Right atrium auricular region (tissue), 2 donors: Measurements from ENCODE around the gene LYRM7. TPM values are rescaled to one million over a fixed set of nuclear protein-coding genes. Genes with fewer than 3 reads are reported as not detected.
"Not testable (repeated sequence)": the region's sequence is repeated elsewhere in the genome, so short reads cannot be mapped to it uniquely, and the experiment has no call there.

Experiments used
- DNase-seq: peaks from one replicate; pipeline ENCODE4 v3.0.0-alpha.2; 2019; ENCODE audit warnings: low spot score
- H3K27ac ChIP-seq, 2 donors: fragments of 200-600 bp; sonication (generic); 1 replicate in 1 of 2; 2 replicates in 1 of 2; pipeline ENCODE4 v1.5.1; 2016 to 2019
- H3K27me3 ChIP-seq, 2 donors: fragments of 200-600 bp; sonication (generic); one replicate each; pipeline versions ENCODE4 v1.5.1 to v1.6.0; 2017 to 2019
- H3K36me3 ChIP-seq: fragments of 200-600 bp; sonication (generic); one replicate; pipeline ENCODE4 v1.5.1; 2016
- H3K4me1 ChIP-seq, 2 donors: fragments of 200-600 bp; sonication (generic); one replicate each; pipeline versions ENCODE4 v1.5.1 to v1.6.0; 2017 to 2019
- H3K4me3 ChIP-seq, 2 donors: fragments of 200-600 bp; sonication (generic); 1 replicate in 1 of 2; 2 replicates in 1 of 2; pipeline ENCODE4 v1.5.1; 2017 to 2019; ENCODE audit warnings: mild to moderate bottlenecking in 1 of 2, moderate library complexity in 1 of 2
- H3K9me3 ChIP-seq, 2 donors: fragments of 200-600 bp; sonication (generic); one replicate each; pipeline ENCODE4 v1.5.1; 2019
- total RNA-seq, 2 donors: library from RNA; depleted of rRNA; stranded (reverse); fragments of >200 nt; gene quantifications; one replicate each; pipeline ENCODE4 v1.1.0, GENCODE V29; 2016
- TF ChIP-seq, protein P1 (sequence below), 2 donors: fragments of 200-600 bp; sonication (generic); IDR thresholded peaks; one replicate each; pipeline ENCODE4 v1.5.1; 2019; ENCODE audit warnings: antibody characterized with exemption in 2 of 2

LYRM7 gene
- total RNA-seq, 2 donors from 2014 or later = 7.5 to 30.7 TPM

DNA sequence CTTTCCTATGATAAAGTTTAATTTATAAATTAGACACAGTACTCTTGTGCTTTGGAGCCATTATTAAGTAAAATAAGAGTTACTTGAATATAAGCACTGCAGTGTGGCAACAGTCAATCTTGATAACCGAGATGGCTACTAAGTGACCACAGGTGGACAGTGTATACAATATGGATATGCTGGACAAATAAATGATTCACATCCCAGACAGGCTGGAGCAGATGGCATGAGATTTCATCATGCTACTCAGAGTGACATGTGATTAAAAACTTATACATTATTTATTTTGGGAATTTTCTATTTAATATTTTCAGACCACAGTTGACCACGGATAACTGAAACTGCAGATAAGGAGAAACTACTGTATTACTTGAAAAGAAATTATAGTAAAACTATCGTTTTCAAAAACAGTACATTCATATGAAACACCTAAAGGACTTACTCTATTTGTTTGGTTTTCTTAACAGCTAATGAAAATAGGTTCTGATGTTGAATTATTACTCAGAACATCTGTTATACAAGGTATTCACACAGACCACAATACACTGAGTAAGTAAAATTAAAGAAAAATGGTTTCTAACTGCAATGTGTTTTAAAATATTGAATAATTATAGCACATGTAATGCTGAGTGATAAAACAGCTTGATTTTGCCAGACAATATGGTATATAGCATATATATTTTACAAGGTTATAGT, 16.0 kb downstream of the LYRM7 start:
- Histone ChIP-seq H3K36me3 (peaks cover 7% of the 10 kb centered on the region), H3K4me1 (no peaks in the 10 kb centered on the region), H3K27me3 (no peaks in the 10 kb centered on the region), H3K4me3 (no peak overlapping the region), H3K9me3 (no peaks in the 10 kb centered on the region), H3K27ac (no peak overlapping the region)
- TF ChIP-seq, protein P1, sequence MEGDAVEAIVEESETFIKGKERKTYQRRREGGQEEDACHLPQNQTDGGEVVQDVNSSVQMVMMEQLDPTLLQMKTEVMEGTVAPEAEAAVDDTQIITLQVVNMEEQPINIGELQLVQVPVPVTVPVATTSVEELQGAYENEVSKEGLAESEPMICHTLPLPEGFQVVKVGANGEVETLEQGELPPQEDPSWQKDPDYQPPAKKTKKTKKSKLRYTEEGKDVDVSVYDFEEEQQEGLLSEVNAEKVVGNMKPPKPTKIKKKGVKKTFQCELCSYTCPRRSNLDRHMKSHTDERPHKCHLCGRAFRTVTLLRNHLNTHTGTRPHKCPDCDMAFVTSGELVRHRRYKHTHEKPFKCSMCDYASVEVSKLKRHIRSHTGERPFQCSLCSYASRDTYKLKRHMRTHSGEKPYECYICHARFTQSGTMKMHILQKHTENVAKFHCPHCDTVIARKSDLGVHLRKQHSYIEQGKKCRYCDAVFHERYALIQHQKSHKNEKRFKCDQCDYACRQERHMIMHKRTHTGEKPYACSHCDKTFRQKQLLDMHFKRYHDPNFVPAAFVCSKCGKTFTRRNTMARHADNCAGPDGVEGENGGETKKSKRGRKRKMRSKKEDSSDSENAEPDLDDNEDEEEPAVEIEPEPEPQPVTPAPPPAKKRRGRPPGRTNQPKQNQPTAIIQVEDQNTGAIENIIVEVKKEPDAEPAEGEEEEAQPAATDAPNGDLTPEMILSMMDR (IDR thresholded peaks at IDR 0.05) = no peak
- no peak for DNase-seq

DNA sequence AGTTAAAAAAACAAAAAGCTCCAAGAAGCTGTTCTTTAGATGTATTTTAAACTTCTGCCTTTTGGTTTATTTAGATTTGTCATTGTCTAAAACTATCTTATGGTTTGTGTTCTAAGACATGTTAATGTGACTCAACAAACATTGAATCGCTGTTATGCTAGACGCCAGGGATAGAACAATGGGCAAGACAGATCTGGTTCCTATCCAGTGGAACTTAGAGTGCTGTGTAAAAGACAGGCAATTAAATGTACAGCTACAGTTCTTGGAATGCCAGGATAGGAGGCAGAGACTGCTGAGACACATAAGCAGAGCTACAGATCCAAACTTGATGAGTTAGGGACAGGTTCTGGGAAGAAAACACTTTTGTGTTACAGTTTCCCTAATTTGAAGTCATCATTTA, 22.4 kb downstream of the LYRM7 start:
- Histone ChIP-seq H3K27ac (no peak overlapping the region), H3K36me3 (peaks cover 7% of the 10 kb centered on the region), H3K4me3 (no peak overlapping the region), H3K9me3 (no peaks in the 10 kb centered on the region), H3K27me3 (no peaks in the 10 kb centered on the region), H3K4me1 (no peaks in the 10 kb centered on the region)
- TF ChIP-seq, protein P1 (IDR thresholded peaks at IDR 0.05) = no peak
- no peak for DNase-seq

DNA sequence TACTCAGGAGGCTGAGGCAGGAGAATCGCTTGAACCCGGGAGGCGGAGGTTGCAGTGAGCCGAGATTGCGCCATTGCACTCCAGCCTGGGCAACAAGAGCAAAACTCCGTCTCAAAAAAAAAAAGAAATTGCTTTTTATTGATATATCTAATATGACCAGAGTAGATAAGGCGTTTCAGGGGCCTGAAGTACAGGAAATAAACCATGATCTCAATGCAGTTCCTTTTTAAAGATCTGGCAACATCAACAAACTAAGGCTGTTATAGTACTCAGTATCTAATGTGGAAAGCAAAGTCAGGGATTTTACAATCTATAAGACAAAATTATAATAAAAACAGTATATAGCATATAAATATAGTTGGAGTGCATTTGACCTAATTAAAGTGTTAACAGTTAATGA, 23.2 kb downstream of the LYRM7 start:
- not testable (repeated sequence) for H3K36me3 ChIP-seq, H3K4me3 ChIP-seq, H3K27ac ChIP-seq, DNase-seq, H3K9me3 ChIP-seq, H3K27me3 ChIP-seq, H3K4me1 ChIP-seq

DNA sequence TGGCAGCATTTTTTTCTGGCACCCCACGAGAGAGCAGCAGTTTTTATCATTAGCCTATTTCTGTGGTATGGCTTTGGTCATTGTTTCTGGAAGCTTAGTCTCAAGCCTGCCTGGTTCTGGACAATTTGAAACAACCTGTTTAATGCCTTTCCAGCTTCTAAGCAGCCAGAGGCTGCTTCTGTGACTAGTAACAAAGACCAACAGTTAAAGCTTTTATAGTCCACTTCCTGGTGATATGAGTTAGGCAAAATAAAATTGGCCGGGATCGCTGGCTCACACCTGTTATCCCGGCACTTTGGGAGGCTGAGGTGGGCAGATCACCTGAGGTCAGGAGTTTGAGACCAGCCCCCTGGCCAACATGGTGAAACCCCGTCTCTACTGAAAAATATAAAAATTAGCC, 24.0 kb downstream of the LYRM7 start:
- no peak overlapping the region for H3K27ac ChIP-seq

DNA sequence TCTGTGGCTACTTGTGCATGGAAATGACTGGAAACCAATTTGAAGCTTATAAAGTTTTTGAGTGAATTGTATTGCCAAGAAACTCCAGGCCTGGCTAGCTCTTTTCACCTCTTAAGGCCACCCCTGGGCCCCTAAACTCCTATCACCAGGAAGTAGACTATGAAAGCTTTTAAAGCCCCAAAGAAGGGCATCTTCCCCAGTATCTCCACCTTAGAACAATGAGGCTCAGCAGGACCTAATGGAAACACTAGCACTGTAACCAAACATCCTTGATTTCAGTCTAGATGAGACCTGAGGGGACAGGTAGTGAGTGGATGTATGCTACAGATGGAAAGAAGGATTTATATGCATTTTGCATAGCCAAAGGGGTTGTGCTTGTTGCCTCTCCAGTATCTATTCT, 25.0 kb downstream of the LYRM7 start:
- no peak overlapping the region for H3K4me3 ChIP-seq
- no peaks in the 10 kb centered on the region for H3K27me3 ChIP-seq
- no peaks in the 10 kb centered on the region for H3K4me1 ChIP-seq
- DNase-seq = no peak
- no peaks in the 10 kb centered on the region for H3K36me3 ChIP-seq
- H3K27ac ChIP-seq = no peak overlapping the region
- TF ChIP-seq, protein P1 (IDR thresholded peaks at IDR 0.05) = no peak
- no peaks in the 10 kb centered on the region for H3K9me3 ChIP-seq

More for the DNA sequence above, 24.0 kb downstream of the LYRM7 start:
- no peak overlapping the region for H3K4me3 ChIP-seq
- DNase-seq = no peak
- no peaks in the 10 kb centered on the region for H3K36me3 ChIP-seq
- no peaks in the 10 kb centered on the region for H3K4me1 ChIP-seq
- no peaks in the 10 kb centered on the region for H3K9me3 ChIP-seq
- H3K27me3 ChIP-seq = no peaks in the 10 kb centered on the region
- TF ChIP-seq, protein P1 (IDR thresholded peaks at IDR 0.05) = no peak

DNA sequence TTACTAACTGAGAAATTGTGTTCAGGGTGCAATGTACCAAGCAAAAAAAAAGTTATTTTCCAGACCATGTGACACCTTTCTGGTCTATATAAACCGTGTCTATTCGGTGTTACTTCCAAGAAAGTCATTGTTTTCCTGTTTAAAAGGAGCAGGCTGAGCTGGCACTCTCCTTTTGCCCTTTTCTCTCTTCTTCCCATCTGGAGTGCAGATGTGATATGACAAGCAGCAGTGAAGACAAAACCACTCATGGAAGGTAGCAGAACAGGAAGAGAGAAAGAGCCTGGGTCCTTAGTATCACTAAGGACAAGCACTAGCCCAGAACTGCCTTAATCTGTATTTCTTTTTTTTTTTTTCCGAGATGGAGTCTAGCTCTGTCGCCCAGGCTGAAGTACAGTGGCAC, 25.6 kb downstream of the LYRM7 start:
- TF ChIP-seq, protein P1 (IDR thresholded peaks at IDR 0.05) = no peak
- H3K4me1 ChIP-seq = no peaks in the 10 kb centered on the region
- H3K36me3 ChIP-seq = no peaks in the 10 kb centered on the region
- no peak overlapping the region for H3K4me3 ChIP-seq
- no peaks in the 10 kb centered on the region for H3K27me3 ChIP-seq
- H3K27ac ChIP-seq = no peak overlapping the region
- no peak for DNase-seq
- no peaks in the 10 kb centered on the region for H3K9me3 ChIP-seq
